Hepatocyte (in vitro differentiated cells): ENCODE results near the gene LASP1.

Experiments
- CTCF ChIP-seq: fragments of 200-600 bp; sonication (generic); IDR thresholded peaks from 2 replicates; pipeline ENCODE4 v1.5.1; 2016; ENCODE audit warnings: antibody characterized with exemption, mild to moderate bottlenecking; ENCODE audit not compliant: poor library complexity
- EZH2phosphoT487 ChIP-seq: fragments of 200-600 bp; sonication (generic); IDR thresholded peaks from one replicate; pipeline ENCODE4 v1.6.1; 2018; ENCODE audit warnings: antibody characterized with exemption, mild to moderate bottlenecking, low read depth, moderate library complexity; ENCODE audit not compliant: unreplicated experiment, severe bottlenecking

GRCh38 chr17:38848939-38849605 is 20.8 kb upstream of the LASP1 start:
- TF ChIP-seq CTCF (no peak), EZH2phosphoT487 (no peak)
